ENCODE data around the gene S100A16. TPM values are rescaled to one million over a fixed set of nuclear protein-coding genes. Genes with fewer than 3 reads are reported as not detected.
"Not testable (repeated sequence)": the region's sequence is repeated elsewhere in the genome, so short reads cannot be mapped to it uniquely, and the experiment has no call there.

The S100A16 gene
- total RNA-seq, 1 donor from 2014 or later, result 886 TPM

- TF ChIP-seq CTCF (IDR thresholded peaks at IDR 0.05; ENCODE audit: insufficient read depth, low read length, severe bottlenecking), result no peak
- no peak for FAIRE-seq
- Histone ChIP-seq H3K27me3 (ENCODE audit: control insufficient read depth, insufficient read depth, low read length) (no peaks in the 10 kb centered on the region), H3K36me3 (ENCODE audit: control insufficient read depth, insufficient read depth, low read length) (peaks cover 5% of the 10 kb centered on the region), H3K4me3 (ENCODE audit: low read depth, low read length) (peak overlapping the region; percentile 48)
- no peak for DNase-seq (ENCODE audit: low read depth)
These were observed 49.4 kb downstream of the S100A16 start for GRCh38 chr1:153563483-153563901.

GRCh38 chr1:153562021-153562420, 50.9 kb downstream of the S100A16 start:
- peak; percentile 71 for DNase-seq (ENCODE audit: low read depth)
- not testable (repeated sequence) for H3K4me3 ChIP-seq (ENCODE audit: low read depth, low read length); H3K36me3 ChIP-seq (ENCODE audit: control insufficient read depth, insufficient read depth, low read length); FAIRE-seq; H3K27me3 ChIP-seq (ENCODE audit: control insufficient read depth, insufficient read depth, low read length)

- peaks cover 5% of the 10 kb centered on the region for H3K36me3 ChIP-seq (ENCODE audit: control insufficient read depth, insufficient read depth, low read length)
- peak; percentile 78 for DNase-seq (ENCODE audit: low read depth)
- no peaks in the 10 kb centered on the region for H3K27me3 ChIP-seq (ENCODE audit: control insufficient read depth, insufficient read depth, low read length)
- TF ChIP-seq CTCF (IDR thresholded peaks at IDR 0.05; ENCODE audit: insufficient read depth, low read length, severe bottlenecking), result no peak
- no peak for FAIRE-seq
- no peak overlapping the region for H3K4me3 ChIP-seq (ENCODE audit: low read depth, low read length)
These were observed 51.4 kb downstream of the S100A16 start for GRCh38 chr1:153561466-153561985.

GRCh38 chr1:153560771-153561465, 52.0 kb downstream of the S100A16 start:
- peak; percentile 76 for DNase-seq (ENCODE audit: low read depth)
- FAIRE-seq, result no peak
- TF ChIP-seq CTCF (IDR thresholded peaks at IDR 0.05; ENCODE audit: insufficient read depth, low read length, severe bottlenecking), result no peak
- H3K36me3 ChIP-seq (ENCODE audit: control insufficient read depth, insufficient read depth, low read length), result peaks cover 5% of the 10 kb centered on the region
- no peaks in the 10 kb centered on the region for H3K27me3 ChIP-seq (ENCODE audit: control insufficient read depth, insufficient read depth, low read length)
- H3K4me3 ChIP-seq (ENCODE audit: low read depth, low read length), result no peak overlapping the region

GRCh38 chr1:153560241-153560640, 52.7 kb downstream of the S100A16 start:
- DNase-seq (ENCODE audit: low read depth) (peak; percentile 79), FAIRE-seq (no peak)
- H3K36me3 ChIP-seq (ENCODE audit: control insufficient read depth, insufficient read depth, low read length), result peaks cover 4% of the 10 kb centered on the region

GRCh38 chr1:153557877-153558276, 55.1 kb downstream of the S100A16 start:
- peaks cover 10% of the 10 kb centered on the region for H3K36me3 ChIP-seq (ENCODE audit: control insufficient read depth, insufficient read depth, low read length)
- no peak for TF ChIP-seq CTCF (IDR thresholded peaks at IDR 0.05; ENCODE audit: insufficient read depth, low read length, severe bottlenecking)
- no peak overlapping the region for H3K4me3 ChIP-seq (ENCODE audit: low read depth, low read length)
- FAIRE-seq, result no peak
- DNase-seq (ENCODE audit: low read depth), result no peak
- no peaks in the 10 kb centered on the region for H3K27me3 ChIP-seq (ENCODE audit: control insufficient read depth, insufficient read depth, low read length)

More at GRCh38 chr1:153560241-153560640, 52.7 kb downstream of the S100A16 start:
- TF ChIP-seq CTCF (IDR thresholded peaks at IDR 0.05; ENCODE audit: insufficient read depth, low read length, severe bottlenecking), result no peak
- Histone ChIP-seq H3K4me3 (ENCODE audit: low read depth, low read length) (no peak overlapping the region), H3K27me3 (ENCODE audit: control insufficient read depth, insufficient read depth, low read length) (no peaks in the 10 kb centered on the region)

Other genes with a start within 250 kb of the S100A16 start
- 5.5 TPM in 1 of 2 replicates, not detected in the other for gene S100A12, start 237.5 kb downstream of the S100A16 start, total RNA-seq
- 50.0 and 551 TPM in 2 replicates for gene S100A8, start 222.1 kb downstream of the S100A16 start, total RNA-seq
- not detected in 2 replicates for gene S100A7A, start 196.6 kb downstream of the S100A16 start, total RNA-seq
- 0.38 TPM in 1 of 2 replicates, not detected in the other for gene S100A7, start 152.5 kb downstream of the S100A16 start, total RNA-seq
- 2,948 and 3,820 TPM in 2 replicates for gene S100A6, start 77.1 kb downstream of the S100A16 start, total RNA-seq
- gene S100A5, start 72.2 kb downstream of the S100A16 start, total RNA-seq, result not detected in 2 replicates
- 10.8 and 16.8 TPM in 2 replicates for gene S100A4, start 67.3 kb downstream of the S100A16 start, total RNA-seq
- 2.3 and 26.6 TPM in 2 replicates for gene S100A3, start 63.9 kb downstream of the S100A16 start, total RNA-seq
- 804 and 1,251 TPM in 2 replicates for gene S100A2, start 47.3 kb downstream of the S100A16 start, total RNA-seq
- 1,221 and 1,339 TPM in 2 replicates for gene S100A14, start 3.2 kb upstream of the S100A16 start, total RNA-seq
- 44.5 and 69.8 TPM in 2 replicates for gene S100A13, start 14.4 kb upstream of the S100A16 start, total RNA-seq
- gene S100A1, start 15.3 kb upstream of the S100A16 start, total RNA-seq, result not detected in 2 replicates
- gene CHTOP, start 20.9 kb upstream of the S100A16 start, total RNA-seq, result 51.9 and 61.2 TPM in 2 replicates
- gene SNAPIN, start 45.6 kb upstream of the S100A16 start, total RNA-seq, result 59.5 and 61.4 TPM in 2 replicates
- 78.9 and 114 TPM in 2 replicates for gene ILF2, start 57.9 kb upstream of the S100A16 start, total RNA-seq
- under 0.01 TPM in 1 of 2 replicates, not detected in the other for gene NPR1, start 65.6 kb upstream of the S100A16 start, total RNA-seq
- 12.6 and 12.7 TPM in 2 replicates for gene INTS3, start 114.9 kb upstream of the S100A16 start, total RNA-seq
- 4.1 and 7.4 TPM in 2 replicates for gene SLC27A3, start 162.3 kb upstream of the S100A16 start, total RNA-seq

Data from bronchial epithelial cell (primary cell).